Measurements from ENCODE around the gene SLC27A2.

The SLC27A2 gene

DNA sequence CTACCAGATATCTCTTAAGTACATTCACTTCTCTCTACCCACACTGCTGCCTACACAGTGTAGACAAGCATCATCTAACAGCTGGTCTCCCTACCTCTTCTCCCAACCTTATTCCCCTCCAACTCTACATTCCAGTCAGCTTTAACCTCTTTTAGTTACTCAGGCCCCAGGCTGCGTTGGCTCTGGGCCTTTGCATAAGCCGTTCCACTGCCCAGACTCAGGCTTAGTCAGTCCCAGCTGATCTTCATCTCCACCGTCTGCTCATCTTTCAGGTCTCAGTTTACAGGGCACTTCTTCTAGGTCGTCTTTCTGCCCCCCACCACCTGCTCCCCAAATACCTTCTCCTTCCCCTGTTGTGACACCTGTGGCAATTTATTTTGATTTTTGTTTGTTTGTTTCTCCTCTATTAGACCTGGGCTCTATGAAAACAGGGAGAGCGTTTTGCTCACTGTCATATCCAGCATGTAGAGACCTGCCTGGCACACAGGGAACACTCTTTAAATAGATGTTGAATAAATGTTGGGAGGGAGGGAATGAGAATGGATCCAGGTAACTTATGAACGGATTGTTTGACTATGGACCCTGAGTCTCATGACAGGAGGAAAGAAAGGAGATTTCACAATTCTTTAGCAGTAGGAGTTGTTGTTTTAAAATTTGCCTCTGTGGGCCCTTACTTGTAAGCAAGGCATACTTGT lies 11.1 kb downstream of the SLC27A2 start:
- no peak for DNase-seq

DNA sequence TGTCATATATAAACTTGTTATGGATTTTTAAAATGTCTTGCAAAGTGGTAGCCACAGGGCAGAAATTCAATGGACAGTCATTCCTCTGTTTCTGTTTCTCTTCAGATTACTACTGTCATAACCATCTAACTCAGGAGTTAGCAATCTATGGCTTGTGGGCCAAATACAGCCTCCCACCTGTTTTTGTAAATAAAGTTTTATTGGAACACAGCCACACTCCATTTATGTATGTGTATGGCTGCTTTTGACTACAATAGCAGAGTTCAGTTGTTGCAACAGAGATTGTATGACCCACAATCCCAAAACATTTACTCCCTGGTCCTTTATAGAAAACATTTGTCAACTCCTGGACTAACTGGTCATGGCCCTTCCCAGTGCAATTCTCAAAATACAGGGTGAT lies 20.0 kb downstream of the SLC27A2 start:
- no peak for DNase-seq

GRCh38 chr15:50206020-50206419 lies 24.0 kb downstream of the SLC27A2 start:
- no peak for DNase-seq

DNA sequence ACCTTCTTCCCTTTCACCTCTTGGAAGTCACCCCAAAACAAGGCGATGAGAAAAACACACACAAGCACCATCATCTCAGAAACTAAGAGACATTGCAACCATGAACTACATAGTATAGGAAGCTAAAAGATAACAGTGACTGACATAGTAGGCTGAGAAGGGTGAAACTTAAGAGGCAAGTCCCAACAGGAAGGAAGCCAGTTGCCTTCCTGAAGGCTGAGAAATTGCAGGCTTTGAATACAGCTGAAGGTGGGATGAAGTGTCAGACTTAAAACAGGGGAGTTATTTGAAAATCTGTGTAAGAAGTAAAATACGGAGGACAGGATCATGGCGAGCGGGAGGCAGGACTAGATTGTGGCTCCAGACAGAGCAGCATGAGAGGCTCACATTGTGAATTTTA lies 27.8 kb downstream of the SLC27A2 start:
- DNase-seq = no peak

DNA sequence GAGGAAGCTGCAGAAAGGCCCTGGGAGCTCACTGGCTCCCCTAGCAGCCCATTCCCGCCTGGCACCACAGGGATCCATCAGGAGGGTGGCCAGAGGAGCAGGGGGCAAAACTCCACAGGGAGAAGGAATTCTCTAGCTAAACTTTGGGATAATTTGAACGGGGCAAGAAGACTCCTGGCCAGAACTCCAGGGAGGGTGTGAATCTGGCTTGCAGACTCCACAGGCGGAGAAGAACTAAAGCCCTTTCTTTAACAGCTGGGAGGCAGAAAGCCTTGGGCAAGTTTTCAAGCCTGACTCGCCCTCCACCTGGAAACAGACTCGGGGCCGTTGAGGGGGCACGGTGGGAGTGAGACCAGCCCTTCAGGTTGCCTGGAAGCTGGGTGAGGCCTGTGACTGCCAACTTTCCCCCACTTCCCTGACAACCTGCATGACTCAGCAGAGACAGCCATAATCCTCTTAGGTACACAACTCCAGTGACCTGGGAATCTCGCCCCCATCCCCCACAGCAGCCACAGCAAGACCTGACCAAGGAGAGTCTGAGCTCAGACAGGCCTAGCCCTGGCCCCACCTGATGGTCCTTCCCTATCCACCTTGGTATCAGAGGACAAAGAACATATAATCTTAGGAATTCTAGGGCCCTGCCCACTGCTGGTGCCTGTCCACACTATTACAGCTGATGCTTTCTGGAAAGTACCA lies 28.6 kb downstream of the SLC27A2 start:
- DNase-seq = no peak

- no peak for DNase-seq
Measured at GRCh38 chr15:50218291-50218690, 36.3 kb downstream of the SLC27A2 start.

GRCh38 chr15:50218691-50219090 lies 36.7 kb downstream of the SLC27A2 start:
- DNase-seq = no peak

DNA sequence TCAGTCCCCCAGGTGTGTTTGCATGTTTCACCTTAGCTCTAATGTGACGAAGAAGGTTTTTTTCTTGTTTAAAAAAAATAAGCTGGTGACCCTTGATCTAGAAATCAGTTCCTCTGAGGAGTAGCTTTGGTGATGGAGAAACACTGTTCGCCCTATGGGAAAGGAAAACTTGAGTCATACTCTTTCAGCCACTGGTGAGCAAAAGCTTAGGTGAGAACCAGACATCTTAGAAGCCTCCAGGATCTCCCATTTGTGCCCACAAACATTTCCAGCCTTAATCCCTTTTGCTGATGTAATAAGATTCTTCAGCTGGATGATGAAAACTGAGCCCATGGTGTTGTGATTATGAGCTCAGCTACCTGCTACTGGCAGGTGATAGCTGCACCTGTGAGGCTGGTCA lies 37.8 kb downstream of the SLC27A2 start:
- no peak for DNase-seq

DNA sequence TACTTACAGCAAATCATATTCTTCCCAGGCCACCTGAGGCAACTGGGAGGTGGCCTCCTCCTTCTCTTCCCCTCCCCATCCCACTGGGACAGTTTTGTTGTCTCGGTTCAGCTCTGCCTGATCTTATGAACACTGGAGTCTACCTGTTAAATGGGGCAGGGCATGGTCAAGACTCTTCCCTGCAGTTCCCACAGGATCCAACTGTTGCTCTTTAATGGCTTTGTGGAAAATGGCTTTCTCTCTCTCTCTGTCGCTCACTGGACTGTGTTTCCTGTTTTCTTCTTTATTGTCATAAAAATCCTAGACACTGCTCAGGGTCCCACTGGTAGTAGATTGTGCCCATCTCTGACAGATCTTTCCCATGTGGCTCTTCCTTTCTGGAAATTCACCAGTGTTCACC lies 40.2 kb downstream of the SLC27A2 start:
- DNase-seq = no peak

GRCh38 chr15:50224606-50225005 lies 42.6 kb downstream of the SLC27A2 start:
- no peak for DNase-seq

DNA sequence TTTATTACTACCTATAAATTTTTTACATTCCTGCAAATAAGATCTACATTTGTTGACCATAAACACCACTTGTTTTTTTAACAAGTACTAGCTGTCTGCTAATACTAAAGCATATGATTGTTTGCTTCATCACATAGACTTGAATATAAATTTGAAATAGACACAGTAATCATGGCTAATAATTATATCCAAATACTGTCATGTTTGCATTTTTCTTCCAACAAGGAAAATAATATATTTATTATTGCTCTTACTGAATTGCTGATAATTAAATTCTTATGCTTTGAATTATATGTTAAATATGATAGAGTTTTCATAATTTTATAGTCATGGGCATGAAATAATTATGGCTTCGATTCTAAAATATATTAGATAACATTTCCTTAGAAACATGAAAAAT lies 43.1 kb downstream of the SLC27A2 start:
- no peak for DNase-seq

DNA sequence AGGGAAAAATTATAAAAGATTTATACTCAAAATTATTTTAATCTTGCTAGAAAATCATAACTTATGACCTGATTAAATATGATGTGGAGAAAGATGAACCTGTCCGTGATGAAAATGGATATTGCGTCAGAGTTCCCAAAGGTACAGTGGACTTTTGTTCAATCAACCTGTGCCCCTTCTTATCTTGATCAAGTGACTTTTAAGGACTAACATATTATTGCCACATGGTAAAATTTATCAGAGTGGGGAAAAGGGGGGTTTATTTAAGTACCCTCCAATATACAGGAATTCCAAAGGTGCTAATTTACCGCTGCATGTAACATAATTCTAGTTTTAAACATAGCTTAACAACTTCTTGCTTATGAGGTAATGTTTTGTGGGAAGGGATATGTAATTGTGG lies 43.9 kb downstream of the SLC27A2 start:
- DNase-seq = no peak

DNA sequence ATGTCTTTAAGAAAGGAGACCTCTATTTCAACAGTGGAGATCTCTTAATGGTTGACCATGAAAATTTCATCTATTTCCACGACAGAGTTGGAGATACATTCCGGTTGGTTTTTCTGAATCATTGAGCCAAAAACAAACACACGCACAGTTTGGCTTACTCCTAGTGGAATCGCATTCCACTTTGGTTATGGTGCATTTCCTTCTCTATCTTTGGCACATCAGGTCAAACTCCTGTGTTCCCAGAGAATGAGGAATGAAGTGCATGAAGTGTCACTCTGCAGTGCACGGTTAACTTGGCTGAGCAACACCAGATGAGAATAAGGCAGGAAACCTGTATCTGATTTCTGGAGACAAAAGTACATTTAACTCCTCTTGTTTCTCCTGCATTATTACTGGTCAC lies 45.1 kb downstream of the SLC27A2 start:
- DNase-seq = no peak

DNA sequence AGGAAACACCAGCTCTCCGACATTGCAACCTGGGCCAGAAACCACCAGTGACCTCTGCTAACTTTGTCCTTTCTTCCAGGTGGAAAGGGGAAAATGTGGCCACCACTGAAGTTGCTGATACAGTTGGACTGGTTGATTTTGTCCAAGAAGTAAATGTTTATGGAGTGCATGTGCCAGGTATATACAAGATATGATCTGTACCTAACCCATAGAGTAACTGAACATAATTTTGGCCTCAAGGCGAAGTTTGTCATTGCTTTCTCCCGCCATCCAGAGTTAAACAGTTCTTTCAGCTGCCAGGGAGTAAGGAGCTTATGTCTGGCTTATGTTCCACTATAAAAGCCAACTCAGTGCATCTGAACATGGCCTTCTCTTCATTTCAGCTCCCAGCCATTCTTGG lies 46.9 kb downstream of the SLC27A2 start:
- no peak for DNase-seq

DNA sequence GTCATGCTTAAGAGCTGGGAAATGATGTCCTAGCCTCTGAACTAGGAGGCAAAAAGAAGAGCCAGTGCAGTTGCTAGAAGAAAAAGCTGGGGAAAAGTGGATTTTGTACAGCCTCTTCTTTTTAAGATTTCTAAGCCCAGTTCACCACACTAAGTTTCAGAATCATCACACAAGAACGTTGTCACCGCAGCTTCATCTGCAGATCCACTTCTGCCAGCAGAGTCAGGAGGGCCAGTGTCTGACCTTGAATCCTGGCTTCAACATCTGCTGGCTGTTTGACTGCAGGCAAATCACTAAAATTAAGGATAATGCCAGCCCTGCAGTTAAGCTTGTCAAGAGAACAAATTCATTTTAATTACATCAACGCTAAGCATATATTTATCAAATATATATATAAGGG lies 47.3 kb downstream of the SLC27A2 start:
- no peak for DNase-seq

GRCh38 chr15:50231761-50232160 lies 49.8 kb downstream of the SLC27A2 start:
- no peak for DNase-seq

DNA sequence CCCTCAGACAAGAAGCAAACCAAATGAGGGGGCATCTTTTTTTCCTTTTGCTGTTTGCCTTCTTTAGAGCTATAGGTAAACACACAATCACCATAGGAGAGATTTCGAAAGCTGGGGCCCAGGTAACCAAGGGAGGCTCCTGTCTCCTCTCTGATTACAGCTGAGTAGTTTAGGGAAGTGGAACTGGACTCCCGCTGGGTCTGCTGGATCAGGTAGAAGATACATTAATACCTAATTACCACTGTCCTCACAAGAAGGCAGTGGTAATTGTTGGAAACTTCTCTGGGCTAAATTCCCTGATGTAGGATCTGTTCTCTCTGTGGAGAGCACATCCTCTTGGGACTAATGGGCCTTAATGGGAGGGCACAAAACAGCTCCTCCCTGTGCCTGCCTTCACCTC lies 50.8 kb downstream of the SLC27A2 start:
- no peak for DNase-seq

GRCh38 chr15:50233192-50233736 lies 51.3 kb downstream of the SLC27A2 start:
- DNase-seq = no peak

- DNase-seq = no peak
Measured at GRCh38 chr15:50234764-50235163, 52.8 kb downstream of the SLC27A2 start.

DNA sequence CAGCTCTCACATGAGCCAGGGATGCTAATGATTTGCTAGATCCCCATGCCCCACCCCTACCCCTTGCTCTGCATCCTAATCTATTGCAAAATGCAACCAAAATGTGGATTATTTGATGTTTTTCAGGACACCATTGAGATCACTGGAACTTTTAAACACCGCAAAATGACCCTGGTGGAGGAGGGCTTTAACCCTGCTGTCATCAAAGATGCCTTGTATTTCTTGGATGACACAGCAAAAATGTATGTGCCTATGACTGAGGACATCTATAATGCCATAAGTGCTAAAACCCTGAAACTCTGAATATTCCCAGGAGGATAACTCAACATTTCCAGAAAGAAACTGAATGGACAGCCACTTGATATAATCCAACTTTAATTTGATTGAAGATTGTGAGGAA lies 53.8 kb downstream of the SLC27A2 start:
- no peak for DNase-seq

DNA sequence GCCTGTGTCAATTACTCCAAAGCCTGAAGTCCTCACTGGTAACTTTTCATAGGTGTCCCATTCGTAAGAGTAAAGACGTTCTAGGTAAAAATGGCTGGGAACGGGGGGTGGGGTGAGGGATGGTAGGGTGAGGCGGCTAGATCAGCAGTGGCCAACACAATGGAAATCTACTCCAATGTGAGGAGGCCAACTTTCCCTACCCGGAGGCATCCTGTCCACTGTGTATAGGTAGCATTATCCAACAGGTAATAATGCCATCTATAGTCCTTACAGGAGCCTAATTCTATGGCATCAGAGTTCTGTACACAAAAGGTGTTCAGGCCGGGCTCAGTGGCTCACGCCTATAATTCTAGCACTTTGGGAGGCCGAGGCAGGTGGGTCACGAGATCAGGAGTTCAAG lies 54.4 kb downstream of the SLC27A2 start:
- no peak for DNase-seq

GRCh38 chr15:50238255-50238654 lies 56.3 kb downstream of the SLC27A2 start:
- no peak for DNase-seq

DNA sequence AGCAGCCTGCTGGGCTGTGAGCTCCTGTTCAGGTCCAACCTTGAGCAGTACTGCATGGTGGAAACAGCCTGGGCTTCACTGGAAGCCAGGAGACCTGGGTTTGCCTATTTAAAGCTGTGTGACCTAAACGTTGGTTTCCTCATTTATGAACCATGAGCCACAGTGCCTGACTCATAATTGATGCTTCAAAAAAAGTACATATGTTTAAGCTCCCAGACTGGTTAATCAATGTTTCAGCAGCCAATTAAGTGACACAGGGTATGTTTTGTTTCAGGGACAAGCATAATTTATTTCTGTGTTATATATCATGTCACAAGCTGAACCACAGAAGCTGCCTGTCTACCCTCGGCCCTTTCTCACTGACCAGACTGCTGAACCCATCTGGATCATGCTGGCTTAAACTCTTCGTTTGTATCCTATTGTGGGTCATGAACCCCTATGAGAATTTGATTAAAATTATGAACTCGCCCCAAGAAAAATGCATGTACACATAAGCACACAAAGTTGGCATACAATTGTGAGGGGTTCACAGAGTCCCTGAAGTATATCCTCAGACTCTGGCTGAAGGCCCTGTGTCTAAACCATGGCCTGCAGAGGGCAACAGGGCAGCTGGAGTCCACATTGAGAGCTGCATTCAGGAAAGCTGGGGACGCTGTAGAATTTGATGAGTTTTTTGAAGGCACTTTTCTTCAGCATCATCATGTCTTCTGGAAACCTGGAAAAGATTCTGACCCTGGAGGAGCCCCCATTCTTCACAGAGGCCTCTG lies 59.9 kb downstream of the SLC27A2 start:
- no peak for DNase-seq

GRCh38 chr15:50244153-50244552 lies 62.2 kb downstream of the SLC27A2 start:
- DNase-seq = no peak

Data from activated T-cell treated with anti-CD3 and anti-CD28 coated beads for 4 hours (primary cell).